Panc1 (cell line): ENCODE measurements around the gene HMGN3. TPM values are rescaled to one million over a fixed set of nuclear protein-coding genes. Genes with fewer than 3 reads are reported as not detected.

ENCODE experiments used
- ATAC-seq: fragments of 200-7000 bp; cut with Tn5 transposase; 2 replicates; pipeline ENCODE4 v1.9.1; 2020; ENCODE audit warnings: mild to moderate bottlenecking, moderate library complexity
- BruUV-seq: library from RNA; stranded (reverse); fragments of 400-500 nt; replicated peaks from 2 replicates; lab custom pipeline; 2021; lab: Mats Ljungman, UMichigan
- CTCF ChIA-PET: fragments of 300-600 bp; sonication (Branson Sonifier 250); formaldehyde crosslinking; loops from one replicate; lab custom pipeline; 2022; ENCODE audit warnings: antibody characterized with exemption; lab: Charles Lee
- POLR2A ChIA-PET: fragments of 300-600 bp; sonication (Branson Sonifier 250); formaldehyde crosslinking; loops from one replicate; lab custom pipeline; 2022; ENCODE audit warnings: antibody characterized with exemption; lab: Charles Lee
- DNase-seq: peaks from one replicate; pipeline ENCODE4 v3.0.0-alpha.2; 2010; ENCODE audit warnings: low read depth, low spot score
- H3K27ac ChIP-seq: 2 replicates; pipeline ENCODE4 v1.5.1; 2011; ENCODE audit warnings: mild to moderate bottlenecking, low read length, inconsistent platforms
- H3K27me3 ChIP-seq: fragments of 200-500 bp; sonication (Bioruptor generic); 2 replicates; pipeline ENCODE4 v1.6.0; 2014; ENCODE audit warnings: low read length, inconsistent platforms; ENCODE audit not compliant: control insufficient read depth, insufficient read depth
- H3K36me3 ChIP-seq: fragments of 200-500 bp; sonication (Bioruptor generic); 2 replicates; pipeline ENCODE4 v1.5.1; 2014; ENCODE audit warnings: inconsistent platforms, mild to moderate bottlenecking, low read length, moderate library complexity; ENCODE audit not compliant: control insufficient read depth, insufficient read depth
- H3K4me1 ChIP-seq: 2 replicates; pipeline ENCODE4 v1.5.1; 2011; ENCODE audit warnings: inconsistent platforms, mild to moderate bottlenecking, low read length, moderate library complexity; ENCODE audit not compliant: control insufficient read depth, insufficient read depth
- H3K4me3 ChIP-seq, 2 experiments: 2 replicates each; pipeline ENCODE4 v1.5.1; 2011 to 2012; ENCODE audit warnings: low read depth in 2 of 2, low read length in 2 of 2, mild to moderate bottlenecking in 2 of 2, inconsistent platforms in 1 of 2, moderate library complexity in 1 of 2
- H3K9me3 ChIP-seq: fragments of 200-500 bp; sonication (Bioruptor generic); 2 replicates; pipeline ENCODE4 v1.5.1; 2014; ENCODE audit warnings: low read depth, mild to moderate bottlenecking, inconsistent platforms, low read length, moderate library complexity; ENCODE audit not compliant: control insufficient read depth, insufficient read depth
- CTCF ChIP-seq: fragments of 450-650 bp; IDR thresholded peaks from 2 replicates; pipeline ENCODE4 v1.5.1; 2017; ENCODE audit warnings: mild to moderate bottlenecking
- POLR2AphosphoS5 ChIP-seq: IDR thresholded peaks from 2 replicates; pipeline ENCODE4 v1.6.1; 2012; ENCODE audit warnings: mild to moderate bottlenecking, low read depth, low read length, moderate library complexity
- SIN3A ChIP-seq: IDR thresholded peaks from 2 replicates; pipeline ENCODE4 v1.6.1; 2012; ENCODE audit warnings: low read depth, mild to moderate bottlenecking, low read length, moderate library complexity, borderline replicate concordance; ENCODE audit not compliant: insufficient read depth
- TCF7L2 ChIP-seq: IDR thresholded peaks from 2 replicates; pipeline ENCODE4 v1.6.1; 2011; ENCODE audit warnings: mild to moderate bottlenecking, low read depth, low read length, inconsistent platforms
- in situ Hi-C: cut with HindIII; loops from 2 replicates; pipeline ENCODE4 v1.10.0; 2016; ENCODE audit warnings: low sequenced_read_pairs, low pct_unique_long_range_greater_than_20kb
- intact Hi-C: fragments of 100-400 bp; cut with micrococcal nuclease; formaldehyde crosslinking; loops from one replicate; pipeline ENCODE4 v1.10.0; 2022; ENCODE audit not compliant: unreplicated experiment
- total RNA-seq: library from RNA; stranded (reverse); gene quantifications from one replicate; pipeline ENCODE4 v1.2.1, GENCODE V29; 2021; ENCODE audit not compliant: unreplicated experiment
- TF ChIP-seq, protein P1 (sequence below), 2 experiments: IDR thresholded peaks; 2 replicates each; pipeline ENCODE4 v1.6.1; 2011 to 2012; ENCODE audit warnings: low read depth in 2 of 2, control low read depth in 1 of 2, low read length in 1 of 2, mild to moderate bottlenecking in 1 of 2, moderate library complexity in 1 of 2; ENCODE audit not compliant: insufficient read depth in 1 of 2

The HMGN3 gene
- total RNA-seq, 1 experiment from 2014 or later, result 52.0 TPM

DNA sequence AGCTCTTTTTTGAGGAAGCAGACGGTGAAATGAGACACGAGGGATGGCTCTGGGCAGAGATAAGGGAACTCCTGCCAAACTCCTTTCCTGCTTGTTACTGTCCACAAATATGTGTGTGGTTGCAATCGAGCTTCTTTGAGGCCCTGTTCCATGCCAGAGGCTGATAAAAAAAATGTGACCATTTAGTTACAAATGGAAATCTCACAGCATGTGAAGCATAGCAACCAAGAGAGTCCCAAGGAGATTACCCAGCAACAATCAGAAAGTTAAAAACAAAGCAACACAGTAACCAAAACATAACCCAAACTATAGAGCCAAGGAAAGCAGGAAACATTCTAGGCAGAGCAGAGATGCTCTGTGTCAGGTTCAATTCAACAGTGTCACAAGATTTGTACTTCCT lies 35.4 kb upstream of the HMGN3 start:
- Histone ChIP-seq H3K36me3 (no peaks in the 10 kb centered on the region), H3K9me3 (no peaks in the 10 kb centered on the region), H3K27me3 (no peaks in the 10 kb centered on the region), H3K27ac (no peak overlapping the region), H3K4me1 (no peaks in the 10 kb centered on the region), H3K4me3 (no peak overlapping the region)
- in situ Hi-C loops (no loop called here), intact Hi-C loops (no loop called here)
- ATAC-seq, result no peak
- no TSS peak for BruUV-seq
- POLR2A ChIA-PET, result no interaction called here
- CTCF ChIA-PET, result no interaction called here
- no peak for DNase-seq
- TF ChIP-seq SIN3A, result no peak
- no peak for TF ChIP-seq TCF7L2
- no peak for TF ChIP-seq CTCF
- TF ChIP-seq POLR2AphosphoS5, result no peak
- TF ChIP-seq, protein P1, sequence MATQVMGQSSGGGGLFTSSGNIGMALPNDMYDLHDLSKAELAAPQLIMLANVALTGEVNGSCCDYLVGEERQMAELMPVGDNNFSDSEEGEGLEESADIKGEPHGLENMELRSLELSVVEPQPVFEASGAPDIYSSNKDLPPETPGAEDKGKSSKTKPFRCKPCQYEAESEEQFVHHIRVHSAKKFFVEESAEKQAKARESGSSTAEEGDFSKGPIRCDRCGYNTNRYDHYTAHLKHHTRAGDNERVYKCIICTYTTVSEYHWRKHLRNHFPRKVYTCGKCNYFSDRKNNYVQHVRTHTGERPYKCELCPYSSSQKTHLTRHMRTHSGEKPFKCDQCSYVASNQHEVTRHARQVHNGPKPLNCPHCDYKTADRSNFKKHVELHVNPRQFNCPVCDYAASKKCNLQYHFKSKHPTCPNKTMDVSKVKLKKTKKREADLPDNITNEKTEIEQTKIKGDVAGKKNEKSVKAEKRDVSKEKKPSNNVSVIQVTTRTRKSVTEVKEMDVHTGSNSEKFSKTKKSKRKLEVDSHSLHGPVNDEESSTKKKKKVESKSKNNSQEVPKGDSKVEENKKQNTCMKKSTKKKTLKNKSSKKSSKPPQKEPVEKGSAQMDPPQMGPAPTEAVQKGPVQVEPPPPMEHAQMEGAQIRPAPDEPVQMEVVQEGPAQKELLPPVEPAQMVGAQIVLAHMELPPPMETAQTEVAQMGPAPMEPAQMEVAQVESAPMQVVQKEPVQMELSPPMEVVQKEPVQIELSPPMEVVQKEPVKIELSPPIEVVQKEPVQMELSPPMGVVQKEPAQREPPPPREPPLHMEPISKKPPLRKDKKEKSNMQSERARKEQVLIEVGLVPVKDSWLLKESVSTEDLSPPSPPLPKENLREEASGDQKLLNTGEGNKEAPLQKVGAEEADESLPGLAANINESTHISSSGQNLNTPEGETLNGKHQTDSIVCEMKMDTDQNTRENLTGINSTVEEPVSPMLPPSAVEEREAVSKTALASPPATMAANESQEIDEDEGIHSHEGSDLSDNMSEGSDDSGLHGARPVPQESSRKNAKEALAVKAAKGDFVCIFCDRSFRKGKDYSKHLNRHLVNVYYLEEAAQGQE (IDR thresholded peaks at IDR 0.05; ENCODE audit: insufficient read depth in 1 of 2, low read depth in 2 of 2, low read length in 1 of 2), result no peak

DNA sequence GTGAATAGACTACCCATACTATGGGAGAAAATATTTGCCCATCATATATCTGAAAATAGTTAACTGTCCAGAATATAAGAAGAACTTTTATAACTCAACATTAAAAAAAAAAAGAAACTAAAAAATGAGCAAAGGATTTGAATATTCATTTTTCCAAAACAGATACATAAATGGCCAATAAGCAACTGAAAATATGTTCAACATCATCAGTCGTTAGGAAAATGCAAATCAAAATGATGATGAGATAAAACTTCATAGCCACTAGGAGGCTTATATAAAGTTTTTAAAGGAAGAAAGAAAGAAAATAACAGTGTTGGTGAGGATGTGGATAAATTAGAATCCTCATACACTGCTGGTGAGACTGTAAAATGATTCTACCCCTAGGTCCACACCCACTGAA lies 32.6 kb upstream of the HMGN3 start:
- H3K4me3 ChIP-seq, result no peak overlapping the region
- no peak for DNase-seq
- in situ Hi-C loops, result no loop called here
- no peak overlapping the region for H3K27ac ChIP-seq
- no peaks in the 10 kb centered on the region for H3K9me3 ChIP-seq
- H3K4me1 ChIP-seq, result no peaks in the 10 kb centered on the region
- H3K27me3 ChIP-seq, result no peaks in the 10 kb centered on the region
- TF ChIP-seq TCF7L2, result no peak
- no peak for TF ChIP-seq SIN3A
- no peak for TF ChIP-seq CTCF
- TF ChIP-seq, protein P1 (IDR thresholded peaks at IDR 0.05; ENCODE audit: insufficient read depth in 1 of 2, low read depth in 2 of 2, low read length in 1 of 2), result no peak
- TF ChIP-seq POLR2AphosphoS5, result no peak
- intact Hi-C loops, result no loop called here
- ChIA-PET CTCF (no interaction called here), POLR2A (no interaction called here)
- ATAC-seq, result no peak
- no TSS peak for BruUV-seq
- H3K36me3 ChIP-seq, result no peaks in the 10 kb centered on the region
